Heart left ventricle (tissue), 13 donors: Measurements from ENCODE around the gene SSBP3.

Experiments
- CTCF ChIP-seq, 12 donors: fragments of 200-600 bp; sonication (generic) in 4 of 12; IDR thresholded peaks; one replicate each; pipeline versions ENCODE4 v1.5.0 to v1.8.0; 2018 to 2022; ENCODE audit warnings: antibody characterized with exemption in 12 of 12, mild to moderate bottlenecking in 5 of 12
- POLR2A ChIP-seq, 2 donors: fragments of 450-650 bp; IDR thresholded peaks; one replicate each; pipeline ENCODE4 v1.6.1; 2017; ENCODE audit warnings: antibody characterized with exemption in 2 of 2, mild to moderate bottlenecking in 2 of 2, moderate library complexity in 2 of 2
- donor health status: ischemic (EF 13 %, LVEDD 7.1; RV severe dilation, severe dysfunction).
- donor health status: DM: no; HTN: yes; CAD: no.
- donor health status: DM: no; HTN: no; CAD: no.
- donor health status: ischemic (EF 25% LVEDD 6.9; RV normal size, moderate dysfunction).
- donor health status: ischemic (EF 25% LVEDD 5.7; RV mildly dilated, moderate dysfunction).
- donor health status: ischemic (EF 35%, LVEDD 5.7; RV mildly dilated, moderate dysfunction).
- donor health status: nonischemic (EF 11% LVEDD 7.7; RV severe dilation, severe dysfunction).
- donor health status: DM: yes; HTN: yes; CAD: no.
- donor health status: PGD.
- donor health status: ischemic (EF 29% LVEDD 5.4; RV normal size, mild dysfunction).
- donor health status: nonischemic (EF 23%, LVEDD 6.1; RV moderate dilation, normal function).

- TF ChIP-seq CTCF (IDR thresholded peaks at IDR 0.05) (no peak), POLR2A (IDR thresholded peaks at IDR 0.05) (no peak)
Measured at GRCh38 chr1:54254055-54254454, 152.1 kb downstream of the SSBP3 start.
